Activated CD4-positive, alpha-beta T cell treated with anti-CD3 and anti-CD28 coated beads, Interleukin-2, amount 50 U/mL, for 48 hours (primary cell): Measurements from ENCODE around the gene KRTAP20-1.

Experiments
- DNase-seq, 2 experiments: peaks; one replicate each; pipeline ENCODE4 v3.0.0-alpha.2; 2020

The KRTAP20-1 gene, protein sequence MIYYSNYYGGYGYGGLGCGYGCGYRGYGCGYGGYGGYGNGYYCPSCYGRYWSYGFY

DNA sequence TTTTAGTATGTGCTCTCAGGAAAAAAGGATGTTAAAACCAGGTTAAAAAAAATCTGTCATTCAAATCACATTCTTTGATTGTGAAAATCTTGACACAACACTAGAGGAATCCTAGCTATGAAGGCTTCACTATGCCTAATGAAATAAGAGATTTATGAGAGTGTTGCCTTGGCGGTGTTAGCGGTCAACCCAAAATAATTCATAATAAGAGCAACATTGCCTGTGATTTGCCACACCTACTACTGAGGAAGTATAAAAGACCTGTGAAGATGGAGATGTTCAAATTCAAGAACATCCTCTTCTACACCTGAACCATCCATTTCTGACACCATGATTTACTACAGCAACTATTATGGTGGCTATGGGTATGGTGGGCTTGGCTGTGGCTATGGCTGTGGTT is at the start of gene KRTAP20-1:
TSS of gene KRTAP20-1 (plus strand) at position 301 of the 400 bp plus-strand sequence. CDS start at position 331, 30 bp downstream.
- no peak for DNase-seq

DNA sequence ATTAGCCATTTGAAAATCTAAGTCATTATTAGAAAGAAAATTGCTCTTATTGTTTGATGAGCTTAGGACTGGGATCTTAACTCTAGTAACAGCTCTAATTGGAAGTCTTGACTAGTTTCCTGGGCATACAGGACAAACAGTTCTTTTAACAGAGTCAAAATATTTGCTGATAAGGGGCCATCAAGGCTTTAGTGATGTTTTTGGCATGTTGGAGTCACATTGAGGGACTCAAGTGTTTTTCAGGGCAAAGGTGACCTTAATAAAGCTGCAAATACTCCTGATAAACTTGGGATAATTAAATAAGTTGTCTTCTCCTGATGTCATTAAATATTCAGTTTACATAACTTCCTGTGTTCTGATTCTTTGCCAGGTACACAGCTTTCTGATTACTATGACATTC is 48.6 kb upstream of the KRTAP20-1 start:
- no peak for DNase-seq

DNA sequence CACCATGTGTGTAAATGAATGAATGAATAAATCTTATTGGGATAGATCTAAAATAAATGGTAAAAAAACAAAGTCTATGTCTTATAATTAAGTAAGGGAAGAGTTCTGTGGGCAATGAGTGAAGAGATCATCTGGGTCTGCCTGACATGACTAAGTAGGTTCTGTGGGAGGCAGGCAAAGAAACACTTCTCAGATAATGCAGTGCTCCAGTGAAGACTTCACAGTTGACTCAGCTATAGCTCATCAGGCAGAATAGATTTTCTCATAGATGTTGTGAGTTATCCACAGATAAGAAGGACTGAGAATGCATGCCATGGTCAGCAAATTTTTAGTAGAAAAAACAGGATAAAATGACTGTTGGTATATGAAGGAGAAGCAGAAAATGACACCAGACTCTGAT is 38.5 kb upstream of the KRTAP20-1 start:
- DNase-seq = no peak

DNA sequence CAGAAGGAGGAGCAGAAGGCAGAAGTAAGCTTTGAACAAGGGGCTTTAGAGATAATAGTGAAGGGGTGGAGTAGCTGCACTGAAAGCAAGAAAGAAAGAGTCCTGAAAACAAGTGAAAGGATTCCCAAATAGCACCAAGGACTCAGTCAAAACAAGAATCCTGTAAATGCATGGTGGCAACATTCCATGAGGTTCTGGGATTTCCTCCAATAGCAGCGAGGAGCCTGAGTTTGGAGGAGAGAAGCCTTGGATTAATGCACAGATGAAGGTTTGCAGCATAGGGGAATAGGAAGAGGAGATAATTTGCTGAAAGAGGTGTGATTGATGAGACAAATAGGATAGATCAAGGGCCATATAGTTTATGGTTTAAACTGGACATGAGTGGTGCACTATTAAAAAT is 36.9 kb upstream of the KRTAP20-1 start:
- no peak for DNase-seq

DNA sequence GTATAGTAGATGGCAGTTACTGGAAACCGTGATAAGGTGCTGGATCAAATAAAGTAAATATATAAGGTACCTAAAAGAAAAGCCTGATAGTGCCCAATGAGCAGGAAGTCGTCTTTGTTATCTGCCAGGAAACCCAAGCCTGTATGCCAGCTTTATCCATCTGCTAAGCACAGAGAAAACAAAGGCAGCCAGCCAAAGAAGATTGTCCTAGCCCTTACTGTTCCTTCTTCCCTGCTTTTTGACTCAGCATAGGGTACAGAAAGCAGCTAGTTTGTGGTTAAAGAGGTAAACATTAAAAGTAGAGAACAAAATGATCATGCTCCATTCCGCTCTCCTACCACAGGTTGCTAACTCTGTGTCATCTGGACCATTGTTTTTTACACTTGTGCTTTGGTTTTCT is 36.1 kb upstream of the KRTAP20-1 start:
- no peak for DNase-seq

DNA sequence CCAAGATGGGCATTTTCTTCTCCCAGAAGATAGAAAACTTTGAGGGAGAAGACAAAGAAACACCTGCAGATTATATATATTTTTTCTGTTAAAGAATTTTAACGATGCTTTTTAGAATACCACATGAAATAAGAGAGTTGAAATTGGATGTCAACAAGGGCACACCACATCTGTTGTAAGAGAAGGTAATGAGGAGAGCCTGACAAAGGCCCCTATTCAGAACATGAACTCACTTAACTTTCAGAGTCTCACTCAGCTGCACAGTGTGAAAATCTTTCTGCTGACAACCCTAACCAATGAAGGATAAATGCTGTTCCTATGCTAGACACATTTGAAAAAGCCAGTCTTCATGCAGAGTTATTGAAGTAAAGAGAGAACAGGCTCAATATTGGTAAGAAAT is 33.4 kb upstream of the KRTAP20-1 start:
- no peak for DNase-seq

DNA sequence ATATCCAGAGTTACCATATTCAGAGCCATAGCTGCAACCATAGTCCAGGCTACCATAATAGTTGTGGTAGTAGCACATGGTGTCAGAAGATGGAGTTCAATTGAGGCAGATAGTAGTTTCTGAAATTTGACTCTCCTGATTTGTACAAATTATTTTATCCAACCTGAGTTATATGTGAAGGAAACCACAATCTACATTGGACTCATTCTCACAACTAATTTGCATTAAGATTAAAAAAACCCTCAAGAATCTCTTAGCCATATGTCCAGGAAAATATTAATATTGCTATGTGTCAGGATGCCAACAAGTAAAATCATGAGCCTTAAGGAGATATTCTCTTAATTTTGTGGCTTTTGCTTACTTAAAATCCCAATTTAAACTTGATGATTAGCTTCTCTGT is 25.9 kb upstream of the KRTAP20-1 start, which contains the start of gene KRTAP22-2:
TSS of gene KRTAP22-2 (minus strand) at position 101 of the 400 bp plus-strand sequence.
- no peak for DNase-seq

DNA sequence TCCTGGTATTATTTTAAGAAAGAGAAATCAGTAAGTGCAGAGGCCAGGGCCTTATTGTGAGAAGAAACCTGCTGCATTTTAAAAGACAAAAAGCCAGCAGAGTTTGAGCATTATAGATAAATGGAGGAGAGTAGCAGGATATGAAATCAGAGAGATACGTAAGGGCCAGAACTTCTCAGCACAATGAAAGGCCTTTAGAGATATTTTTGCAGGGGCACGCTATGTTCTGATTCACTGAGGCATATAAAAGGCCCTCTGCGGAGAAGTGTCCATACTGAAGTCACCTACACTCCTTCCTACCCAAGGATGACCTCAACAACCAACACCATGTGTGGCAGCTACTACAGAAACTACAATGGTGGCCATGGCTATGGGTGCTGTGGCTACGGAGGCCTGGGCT is 24.1 kb upstream of the KRTAP20-1 start, which contains the start of gene KRTAP6-3:
TSS of gene KRTAP6-3 (plus strand) at position 301 of the 400 bp plus-strand sequence. CDS start at position 307, 6 bp downstream.
- DNase-seq = no peak

DNA sequence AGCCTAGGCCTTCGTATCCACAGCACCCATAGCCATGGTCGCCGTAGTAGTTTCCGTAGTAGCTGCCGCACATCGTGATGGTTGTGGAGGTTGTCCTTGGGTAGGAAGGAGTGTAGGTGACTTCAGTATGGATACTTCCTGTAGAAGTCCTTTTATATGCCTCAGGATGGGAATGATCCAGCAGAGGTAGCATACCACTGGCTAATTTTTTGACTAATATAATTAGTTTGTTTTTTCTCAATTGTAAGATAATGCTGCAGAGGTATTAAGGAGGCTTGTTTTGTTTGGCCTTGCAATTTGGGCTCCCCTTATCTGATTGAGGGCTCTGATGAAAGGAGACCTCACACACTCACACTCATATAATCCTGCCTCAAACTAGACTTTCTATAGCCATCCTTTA is 17.4 kb upstream of the KRTAP20-1 start, which contains the start of gene KRTAP6-2:
TSS of gene KRTAP6-2 (minus strand) at position 101 of the 400 bp plus-strand sequence. CDS start at position 73, 28 bp downstream.
- DNase-seq = no peak

DNA sequence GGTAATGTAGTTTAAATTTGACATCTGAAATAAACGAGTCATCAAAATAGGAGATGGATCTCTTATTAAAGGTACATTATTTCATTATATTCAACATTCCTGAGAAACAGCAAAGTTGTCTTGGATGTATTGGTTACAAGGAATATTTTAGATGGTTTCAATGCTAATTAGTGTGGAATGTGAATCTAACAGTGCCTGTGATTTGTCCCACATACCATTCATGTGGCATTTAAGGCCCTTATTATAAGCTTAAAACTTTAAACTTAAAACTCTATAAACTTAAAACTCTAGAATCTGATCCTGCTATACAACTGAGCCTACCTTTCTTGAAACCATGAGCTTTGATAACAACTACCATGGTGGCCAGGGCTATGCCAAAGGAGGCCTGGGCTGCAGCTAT is 15.4 kb upstream of the KRTAP20-1 start, which contains the start of gene KRTAP22-1:
TSS of gene KRTAP22-1 (plus strand) at position 301 of the 400 bp plus-strand sequence.
- no peak for DNase-seq

DNA sequence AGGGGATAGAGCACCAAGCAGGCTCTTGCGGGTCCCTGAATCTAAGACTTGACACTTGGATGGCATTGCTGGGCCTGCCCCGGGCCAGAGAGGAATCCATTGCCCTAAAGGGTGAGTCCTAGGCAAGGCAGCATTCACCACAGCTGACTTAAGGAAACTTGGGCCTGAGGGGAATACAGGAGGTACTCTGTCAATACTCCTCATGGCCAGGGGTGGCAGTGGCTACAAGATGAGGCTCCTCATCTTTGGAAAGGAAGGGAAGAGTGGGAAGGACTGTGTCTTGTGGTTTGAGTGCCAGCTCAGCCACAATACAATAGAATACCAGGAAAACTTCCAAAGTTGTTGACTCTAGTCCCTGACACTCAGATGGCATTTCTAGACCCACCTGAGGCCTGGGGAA is 10.3 kb upstream of the KRTAP20-1 start:
- DNase-seq = no peak

DNA sequence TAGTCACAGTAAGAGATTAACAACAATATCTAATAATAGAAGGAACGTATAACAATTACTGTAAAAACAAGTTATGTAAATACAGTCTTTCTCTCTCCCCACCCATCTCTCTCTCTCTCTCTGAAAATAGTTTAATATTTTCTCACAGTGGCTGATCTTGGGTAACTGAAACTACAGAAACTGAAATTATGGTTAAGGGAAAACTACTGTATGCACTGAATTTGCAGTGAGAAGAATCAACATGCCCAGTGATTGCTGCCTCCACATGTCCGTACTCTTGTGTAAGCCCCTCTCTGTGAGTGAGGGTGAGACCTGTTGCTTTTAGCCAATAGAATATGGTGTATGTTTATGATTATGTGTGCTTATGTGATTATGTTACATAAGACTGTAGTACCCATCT is 4.1 kb upstream of the KRTAP20-1 start:
- no peak for DNase-seq

DNA sequence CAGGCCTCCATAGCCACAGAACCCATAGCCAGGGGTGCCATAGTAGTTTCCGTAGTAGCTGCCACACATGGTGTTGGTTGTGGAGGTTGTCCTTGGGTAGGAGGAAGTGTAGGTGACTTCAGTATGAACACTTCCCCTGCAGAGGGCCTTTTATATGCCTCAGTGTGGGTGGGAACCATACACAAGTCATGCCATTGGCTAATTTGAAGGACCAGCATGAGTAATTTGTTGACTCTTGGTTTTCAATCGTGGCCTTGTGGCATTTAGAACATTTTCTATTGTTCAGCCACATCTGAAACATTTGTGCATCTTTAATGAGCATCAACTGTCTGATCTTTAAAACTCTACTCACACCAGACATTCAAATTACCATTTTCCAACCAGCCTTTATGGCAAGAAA is 2.4 kb upstream of the KRTAP20-1 start, which contains the start of gene KRTAP6-1:
TSS of gene KRTAP6-1 (minus strand) at position 95 of the 400 bp plus-strand sequence. CDS start at position 69, 26 bp downstream.
- DNase-seq = no peak

DNA sequence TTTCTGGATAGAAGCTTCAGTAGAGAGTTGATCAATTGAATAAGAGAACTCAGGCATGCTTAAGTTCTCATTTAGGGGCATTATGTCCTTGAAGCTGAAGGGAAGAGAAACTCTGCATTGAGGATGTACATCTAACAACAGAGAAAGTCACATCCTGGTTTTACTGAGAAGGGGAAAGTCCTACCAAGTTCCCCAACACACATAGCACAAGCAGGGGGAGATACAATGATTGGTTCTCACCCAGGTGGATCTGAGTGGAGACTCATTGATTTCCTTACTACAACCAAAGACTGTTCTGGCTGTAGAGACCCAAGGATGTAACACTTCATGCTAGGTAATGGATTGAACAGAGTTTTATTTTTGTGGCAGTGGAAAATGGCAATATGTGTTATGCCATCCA is 1.0 kb upstream of the KRTAP20-1 start:
- DNase-seq = no peak

DNA sequence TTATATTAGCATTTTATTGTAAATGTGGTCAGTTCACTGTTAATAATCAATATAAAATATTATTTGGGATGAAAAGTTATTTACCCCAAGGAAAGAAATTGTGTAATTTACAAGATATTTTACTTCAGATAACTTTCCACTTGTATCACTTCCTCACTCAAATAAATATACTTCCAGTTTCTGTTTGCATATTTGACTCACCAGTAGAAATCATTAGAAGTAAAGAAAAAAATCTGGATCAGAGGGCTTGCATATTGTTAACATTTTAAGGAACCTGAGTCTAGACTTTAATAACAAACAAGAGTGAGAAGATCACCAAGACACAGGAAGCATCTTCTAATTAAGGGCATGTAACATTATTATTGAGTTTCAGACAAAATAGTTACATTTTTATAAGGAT is 3.9 kb downstream of the KRTAP20-1 start:
- DNase-seq = no peak

DNA sequence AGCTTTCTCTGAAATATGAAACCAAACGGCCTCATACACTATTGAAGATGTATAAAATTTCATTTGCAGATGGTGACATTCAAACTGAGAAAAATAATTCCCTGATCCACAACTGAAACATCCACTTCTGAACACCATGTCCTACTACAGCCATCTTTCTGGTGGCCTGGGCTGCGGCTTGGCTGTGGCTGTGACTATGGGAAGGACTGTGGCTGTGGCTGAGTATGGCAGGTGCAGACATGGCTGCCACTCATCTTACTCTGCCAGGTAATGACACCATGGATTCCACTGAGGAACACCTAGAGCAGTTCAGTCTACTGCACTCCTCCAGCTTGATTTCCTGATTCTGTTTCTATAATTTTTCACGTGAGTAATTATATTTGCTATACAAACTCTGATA is 4.3 kb downstream of the KRTAP20-1 start, which contains the start of gene KRTAP20-4:
TSS of gene KRTAP20-4 (plus strand) at position 106 of the 400 bp plus-strand sequence.
- no peak for DNase-seq

DNA sequence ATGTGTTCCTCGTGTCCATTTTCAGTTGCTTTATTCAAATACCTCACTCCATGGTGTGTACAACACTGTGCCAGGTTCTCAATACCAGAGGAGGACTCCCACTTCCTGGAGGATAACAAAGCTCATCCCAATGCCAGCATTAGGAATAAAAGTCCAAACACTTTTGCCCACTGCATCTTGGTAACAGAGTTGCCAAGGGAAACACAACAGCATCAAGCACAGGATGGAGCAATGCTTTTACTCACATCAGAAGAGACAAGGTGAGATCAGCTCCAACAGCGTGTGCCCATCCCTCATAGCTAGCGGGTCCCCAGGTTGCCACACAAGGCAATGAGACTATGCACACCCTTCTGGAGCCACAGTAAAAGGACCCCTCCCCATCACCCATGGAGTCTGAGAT is 7.1 kb downstream of the KRTAP20-1 start:
- DNase-seq = no peak

DNA sequence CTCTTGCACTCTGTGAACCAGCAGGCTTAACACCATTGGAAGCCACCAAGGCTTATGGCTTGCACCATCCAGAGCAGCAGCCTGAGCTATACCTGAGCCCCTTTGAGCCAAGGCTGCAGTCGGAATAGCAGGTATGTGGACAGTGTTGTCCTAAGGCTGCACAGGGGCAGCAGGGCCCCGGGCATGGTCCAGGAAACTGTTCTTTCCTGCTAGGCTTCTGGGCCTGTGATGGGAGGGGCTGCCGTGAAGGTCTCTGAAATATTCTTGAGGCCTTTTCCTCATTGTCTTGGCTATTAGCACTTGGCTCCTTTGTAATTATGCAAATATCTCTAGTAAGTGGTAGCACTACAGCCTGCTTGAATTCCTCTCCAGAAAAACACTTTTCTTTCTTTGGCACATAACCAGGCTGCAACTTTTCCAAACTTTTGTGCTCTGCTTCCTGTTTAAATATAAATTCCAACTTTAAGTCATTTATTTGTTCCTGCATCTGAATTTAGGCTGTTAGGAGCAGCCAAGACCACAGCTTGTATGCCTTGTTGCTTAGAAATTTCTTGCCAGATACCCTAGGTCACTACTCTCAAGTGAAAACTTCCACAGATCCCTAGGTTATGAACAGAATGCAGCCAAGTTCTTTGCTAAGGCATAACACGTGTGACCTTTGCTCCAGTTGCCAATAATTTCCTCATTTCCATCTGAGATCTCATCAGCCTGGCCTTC is 9.4 kb downstream of the KRTAP20-1 start:
- DNase-seq = no peak

DNA sequence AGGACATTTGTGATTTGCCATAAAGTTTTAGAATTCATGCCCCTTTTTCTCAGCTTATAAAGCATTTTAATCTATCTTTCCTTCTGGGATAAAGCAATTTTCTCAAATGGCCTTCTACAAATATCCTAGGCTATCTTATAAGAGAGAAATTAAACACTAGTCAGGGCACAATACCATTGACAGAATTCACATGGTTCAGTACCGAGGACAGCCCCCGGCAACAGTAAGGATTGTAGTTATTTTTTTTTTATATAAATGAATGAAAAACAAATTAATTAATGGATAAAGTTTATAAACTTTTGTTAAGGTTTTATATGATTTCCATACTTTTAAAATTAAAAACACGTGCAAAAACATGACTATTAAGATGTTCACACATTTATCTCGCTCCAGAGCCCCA is 11.9 kb downstream of the KRTAP20-1 start:
- no peak for DNase-seq

DNA sequence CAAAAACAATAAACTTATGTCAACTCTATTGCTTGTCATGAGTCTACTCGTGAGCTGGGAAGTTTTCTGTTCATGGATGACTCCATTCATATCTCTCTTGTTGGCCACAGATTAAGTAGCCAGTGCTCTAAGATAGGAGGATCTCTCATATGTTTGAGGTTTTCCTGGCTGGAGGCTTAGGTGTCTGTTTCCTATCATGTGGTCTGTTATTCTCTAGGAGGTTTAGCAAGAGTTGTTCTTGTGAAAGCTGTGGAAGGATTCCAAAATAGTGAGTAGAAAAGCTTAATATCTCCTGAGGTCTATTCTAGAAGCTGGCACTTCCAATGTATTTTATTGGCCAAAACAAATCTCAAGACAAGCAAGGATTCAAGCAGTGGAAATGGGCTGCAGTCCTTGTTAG is 13.0 kb downstream of the KRTAP20-1 start:
- DNase-seq = no peak

DNA sequence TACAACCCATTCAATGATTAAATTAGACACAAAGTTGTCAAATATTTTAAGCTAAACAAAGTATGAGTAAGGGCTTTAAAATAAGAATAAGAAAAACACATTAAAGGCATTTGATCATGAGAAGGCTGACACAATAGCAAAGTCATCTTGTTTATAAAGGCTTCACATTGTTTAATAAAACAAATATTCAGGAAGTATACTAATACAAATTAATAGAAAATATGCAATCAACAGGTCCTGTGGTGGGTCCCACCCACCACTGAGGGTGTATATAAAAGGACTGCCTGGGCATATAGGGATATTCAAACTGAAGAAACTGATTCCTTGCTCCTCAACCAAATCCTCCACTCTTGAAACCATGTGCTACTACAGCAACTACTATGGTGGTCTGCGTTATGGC is 18.7 kb downstream of the KRTAP20-1 start, which contains the start of gene KRTAP20-2:
TSS of gene KRTAP20-2 (plus strand) at position 301 of the 400 bp plus-strand sequence. CDS start at position 359, 58 bp downstream.
- DNase-seq = no peak

DNA sequence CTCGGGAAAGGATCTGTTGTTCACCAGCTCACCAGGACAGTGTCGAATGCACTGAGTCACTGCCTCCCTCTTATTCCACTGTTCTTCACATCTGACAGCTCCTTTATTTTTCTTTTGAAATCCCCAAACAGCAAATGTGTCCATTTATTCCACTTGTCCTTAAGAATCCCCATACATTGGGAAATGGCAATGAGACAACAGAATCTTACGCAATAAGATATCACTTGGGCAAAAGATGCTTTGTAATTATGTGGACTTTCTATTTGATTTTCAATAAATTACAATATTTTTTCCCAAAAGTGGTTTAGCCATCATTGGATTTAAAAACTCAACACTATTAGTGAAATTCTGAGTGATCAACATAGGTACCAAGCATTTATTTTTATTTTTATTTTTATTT is 22.5 kb downstream of the KRTAP20-1 start:
- DNase-seq = no peak

DNA sequence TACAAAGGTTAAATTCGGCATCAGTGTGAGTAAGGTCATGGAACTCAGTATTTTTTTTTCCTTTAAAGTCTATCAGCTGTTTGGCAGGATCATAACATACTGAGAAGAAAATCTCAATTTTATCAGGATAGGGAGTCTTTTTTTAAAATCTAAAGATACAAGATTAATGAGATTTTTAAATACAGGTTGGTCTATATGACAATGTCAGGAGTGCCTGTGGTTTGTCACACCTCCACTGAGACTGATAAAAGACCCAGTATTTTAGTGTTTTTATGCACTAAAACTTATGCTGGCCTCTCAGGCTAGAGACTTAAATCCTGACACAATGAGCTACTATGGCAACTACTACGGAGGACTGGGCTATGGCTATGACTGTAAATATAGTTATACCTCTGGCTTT is 26.3 kb downstream of the KRTAP20-1 start, which contains the start of gene KRTAP20-3:
TSS of gene KRTAP20-3 (plus strand) at position 301 of the 400 bp plus-strand sequence.
- no peak for DNase-seq

DNA sequence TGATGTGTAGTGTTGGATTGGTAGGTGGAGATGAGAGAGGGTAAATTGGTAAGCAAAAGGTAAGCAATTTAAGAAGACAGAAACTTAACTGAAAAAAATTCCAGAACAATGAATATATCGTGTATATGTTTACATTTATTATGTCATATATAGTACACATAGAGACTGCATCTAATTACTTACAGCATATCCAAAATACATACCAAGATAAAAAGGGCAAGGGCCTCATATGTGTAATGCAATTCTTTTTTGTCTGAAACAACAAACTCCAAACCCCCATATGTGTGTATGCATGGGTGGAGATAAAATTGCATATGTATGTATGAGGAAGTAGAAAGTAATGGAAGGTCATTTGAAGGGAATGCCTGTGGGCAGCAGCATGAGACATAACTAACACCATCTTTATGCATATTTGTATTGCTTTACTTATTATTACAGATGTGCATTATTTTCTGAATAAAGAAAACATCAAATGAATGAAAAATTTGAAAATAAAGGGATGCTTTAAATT is 30.7 kb downstream of the KRTAP20-1 start:
- no peak for DNase-seq
